ENCODE results near the gene TRIM56. TPM values are rescaled to one million over a fixed set of nuclear protein-coding genes. Genes with fewer than 3 reads are reported as not detected.
A peak's percentile ranks its signal among the peaks of the same experiment; 100 is the strongest.
"Not testable (repeated sequence)": the region's sequence is repeated elsewhere in the genome, so short reads cannot be mapped to it uniquely, and the experiment has no call there.

Gene TRIM56
- total and polyA plus RNA-seq, 2 of the 4 experiments (the other 2 are of a cell fraction) = 3.9 to 5.9 TPM

GRCh38 chr7:101104799-101105198 lies 19.5 kb downstream of the TRIM56 start:
- no CpG with 5 or more reads among the region's 3 CpGs for WGBS, 2 experiments (ENCODE audit: extremely low coverage in 2 of 2, insufficient read length in 1 of 2)
- Histone ChIP-seq H4K5ac (ENCODE audit: low read depth, low read length) (no peak overlapping the region), H3K36me3 (ENCODE audit: control insufficient read depth, insufficient read depth, low read length) (no peaks in the 10 kb centered on the region), H4K91ac (ENCODE audit: insufficient read depth, low read depth, low read length) (peak overlapping the region; percentile 83), H3K56ac (ENCODE audit: extremely low read depth, insufficient read depth, low read length) (no peak overlapping the region), H3K9me1 (ENCODE audit: insufficient read depth, low read length) (peaks cover 15% of the 10 kb centered on the region), H3K9me3 (ENCODE audit: control insufficient read depth, insufficient read depth, low read length) (no peaks in the 10 kb centered on the region), H3K9ac (ENCODE audit: low read depth, low read length) (no peak overlapping the region), H3K79me1 (ENCODE audit: low read depth in 1 of 2, low read length in 2 of 2) (peaks cover 11 to 38% of the 10 kb centered on the region in 2 experiments; a peak in 3 of 4 replicates), H3K27me3 (ENCODE audit: control insufficient read depth, insufficient read depth, low read length) (no peaks in the 10 kb centered on the region), H3K4me1 (ENCODE audit: control insufficient read depth, insufficient read depth, low read length) (peaks cover 18% of the 10 kb centered on the region), H2BK15ac (ENCODE audit: low read depth, low read length) (peak overlapping the region; percentile 91), H2AK9ac (replicated peaks; ENCODE audit: low read depth, low read length, poor library complexity) (peak overlapping the region; percentile 90), H2BK120ac (ENCODE audit: low read depth, low read length) (peak overlapping the region; percentile 80), H2AFZ (replicated peaks; ENCODE audit: low read length, poor library complexity) (peak overlapping the region; percentile 82), H2AK5ac (ENCODE audit: low read depth, low read length) (peak overlapping the region; percentile 91), H3K4me2 (ENCODE audit: low read depth, low read length) (no peak overlapping the region), H4K20me1 (ENCODE audit: insufficient read depth, low read length) (no peaks in the 10 kb centered on the region; the same call in 1 of the 2 replicates), H3K23ac (ENCODE audit: low read depth, low read length) (peak overlapping the region; percentile 33; the same call in 1 of the 2 replicates), H2BK20ac (ENCODE audit: low read depth, low read length) (peak overlapping the region; percentile 75), H3K4ac (ENCODE audit: low read depth, low read length) (peak overlapping the region; percentile 78), H2BK5ac (ENCODE audit: low read depth, low read length, poor library complexity, severe bottlenecking) (peak overlapping the region; percentile 17), H3K4me3 (ENCODE audit: insufficient read depth, low read depth, low read length) (no peak overlapping the region), H4K8ac (ENCODE audit: low read depth in 2 of 2, low read length in 2 of 2) (peak overlapping the region; percentile 36 to 77; a peak in 2 of 4 replicates), H3K27ac (ENCODE audit: insufficient read depth, low read length) (no peak overlapping the region), H3K14ac (replicated peaks; ENCODE audit: low read depth, low read length) (peak overlapping the region; percentile 68), H3K18ac (ENCODE audit: low read depth, low read length) (no peak overlapping the region)
- ChIA-PET POLR2A (ENCODE audit: unreplicated experiment) (no interaction called here), CTCF (no interaction called here)
- no TSS peak for BruUV-seq (replicated peaks)
- intact Hi-C loops (cut with micrococcal nuclease) = no loop called here
- no peak for TF ChIP-seq RFX5 (IDR thresholded peaks at IDR 0.05; ENCODE audit: low read depth, low read length)
- DNase-seq (peak; percentile 47), ATAC-seq (ENCODE audit: low read depth) (no peak)
- in situ Hi-C loops (cut with MboI; ENCODE audit: low sequenced_read_pairs) = loop anchor here (25.0 kb wide), 1 partner anchor 667 kb away; the partner anchor contains the start of genes MEPCE, PPP1R35 and ZCWPW1
- dilution Hi-C loops (cut with HindIII; ENCODE audit: low sequenced_read_pairs, unreplicated experiment) = no loop called here

- H4K20me1 ChIP-seq (ENCODE audit: insufficient read depth, low read length); H3K18ac ChIP-seq (ENCODE audit: low read depth, low read length); H3K4me3 ChIP-seq (ENCODE audit: insufficient read depth, low read depth, low read length); CTCF ChIA-PET; H4K5ac ChIP-seq (ENCODE audit: low read depth, low read length); dilution Hi-C loops (cut with HindIII; ENCODE audit: low sequenced_read_pairs, unreplicated experiment); H3K27me3 ChIP-seq (ENCODE audit: control insufficient read depth, insufficient read depth, low read length); H3K56ac ChIP-seq (ENCODE audit: extremely low read depth, insufficient read depth, low read length); H3K9ac ChIP-seq (ENCODE audit: low read depth, low read length); POLR2A ChIA-PET (ENCODE audit: unreplicated experiment); DNase-seq; ATAC-seq (ENCODE audit: low read depth); intact Hi-C loops (cut with micrococcal nuclease); H3K4me2 ChIP-seq (ENCODE audit: low read depth, low read length); H3K9me3 ChIP-seq (ENCODE audit: control insufficient read depth, insufficient read depth, low read length); H3K36me3 ChIP-seq (ENCODE audit: control insufficient read depth, insufficient read depth, low read length); H3K27ac ChIP-seq (ENCODE audit: insufficient read depth, low read length); BruUV-seq (replicated peaks): not testable (repeated sequence)
- Histone ChIP-seq H2AFZ (replicated peaks; ENCODE audit: low read length, poor library complexity) (peak overlapping the region; percentile 82), H2BK15ac (ENCODE audit: low read depth, low read length) (peak overlapping the region; percentile 91), H3K9me1 (ENCODE audit: insufficient read depth, low read length) (peaks cover 15% of the 10 kb centered on the region), H3K23ac (ENCODE audit: low read depth, low read length) (peak overlapping the region; percentile 33; the same call in 1 of the 2 replicates), H2BK20ac (ENCODE audit: low read depth, low read length) (peak overlapping the region; percentile 75), H2BK5ac (ENCODE audit: low read depth, low read length, poor library complexity, severe bottlenecking) (peak overlapping the region; percentile 17), H3K4ac (ENCODE audit: low read depth, low read length) (peak overlapping the region; percentile 78), H3K4me1 (ENCODE audit: control insufficient read depth, insufficient read depth, low read length) (peaks cover 18% of the 10 kb centered on the region), H4K91ac (ENCODE audit: insufficient read depth, low read depth, low read length) (peak overlapping the region; percentile 83), H3K79me1 (ENCODE audit: low read depth in 1 of 2, low read length in 2 of 2) (peaks cover 11 to 38% of the 10 kb centered on the region in 2 experiments; a peak in 3 of 4 replicates), H3K14ac (replicated peaks; ENCODE audit: low read depth, low read length) (peak overlapping the region; percentile 68; the same call in 1 of the 2 replicates), H2AK5ac (ENCODE audit: low read depth, low read length) (peak overlapping the region; percentile 91), H4K8ac (ENCODE audit: low read depth in 2 of 2, low read length in 2 of 2) (peak overlapping the region; percentile 30 to 77; a peak in 2 of 4 replicates), H2BK120ac (ENCODE audit: low read depth, low read length) (peak overlapping the region; percentile 80), H2AK9ac (replicated peaks; ENCODE audit: low read depth, low read length, poor library complexity) (peak overlapping the region; percentile 90)
- in situ Hi-C loops (cut with MboI; ENCODE audit: low sequenced_read_pairs) = loop anchor here (25.0 kb wide), 1 partner anchor 668 kb away; the partner anchor contains the start of genes MEPCE, PPP1R35 and ZCWPW1
- 80% methylated on average over 3 of the region's 5 CpGs; no CpG with 5 or more reads in 1 of the 2 experiments for WGBS, 2 experiments (ENCODE audit: extremely low coverage in 2 of 2, insufficient read length in 1 of 2)
Measured at GRCh38 chr7:101105248-101105647, 20.0 kb downstream of the TRIM56 start.

Measured in IMR-90 (cell line).